BE2C (cell line): Measurements from ENCODE around the gene ZNF608. TPM values are rescaled to one million over a fixed set of nuclear protein-coding genes. Genes with fewer than 3 reads are reported as not detected.
A peak's percentile ranks its signal among the peaks of the same experiment; 100 is the strongest.

Experiments used
- DNase-seq: peaks from one replicate; pipeline ENCODE4 v3.0.0-alpha.2; 2020
- H3K27me3 ChIP-seq: fragments of 250-450 bp; sonication (Bioruptor Pico); 2 replicates; pipeline ENCODE4 v1.5.1; 2020; ENCODE audit warnings: mild to moderate bottlenecking
- H3K36me3 ChIP-seq: fragments of 250-450 bp; sonication (Bioruptor Pico); 2 replicates; pipeline ENCODE4 v1.5.1; 2020; ENCODE audit warnings: mild to moderate bottlenecking
- H3K4me1 ChIP-seq: fragments of 250-450 bp; sonication (Bioruptor Pico); 2 replicates; pipeline ENCODE4 v1.5.1; 2020
- H3K4me3 ChIP-seq: 2 replicates; pipeline ENCODE4 v1.5.1; 2011; ENCODE audit warnings: low read depth, low read length
- H3K9me3 ChIP-seq: fragments of 250-450 bp; sonication (Bioruptor Pico); 2 replicates; pipeline ENCODE4 v1.5.1; 2020
- polyA plus RNA-seq: library from polyadenylated mRNA; unstranded; fragments of >200 nt; gene quantifications from one replicate; pipeline ENCODE4 v1.2.1, GENCODE V29; 2012; ENCODE audit warnings: low read depth, missing spikeins; ENCODE audit not compliant: insufficient read length, insufficient read depth
- TF ChIP-seq, protein P1 (sequence below): IDR thresholded peaks from 2 replicates; pipeline ENCODE4 v1.5.1; 2012; ENCODE audit warnings: mild to moderate bottlenecking, low read depth, low read length

ZNF608 gene, protein sequence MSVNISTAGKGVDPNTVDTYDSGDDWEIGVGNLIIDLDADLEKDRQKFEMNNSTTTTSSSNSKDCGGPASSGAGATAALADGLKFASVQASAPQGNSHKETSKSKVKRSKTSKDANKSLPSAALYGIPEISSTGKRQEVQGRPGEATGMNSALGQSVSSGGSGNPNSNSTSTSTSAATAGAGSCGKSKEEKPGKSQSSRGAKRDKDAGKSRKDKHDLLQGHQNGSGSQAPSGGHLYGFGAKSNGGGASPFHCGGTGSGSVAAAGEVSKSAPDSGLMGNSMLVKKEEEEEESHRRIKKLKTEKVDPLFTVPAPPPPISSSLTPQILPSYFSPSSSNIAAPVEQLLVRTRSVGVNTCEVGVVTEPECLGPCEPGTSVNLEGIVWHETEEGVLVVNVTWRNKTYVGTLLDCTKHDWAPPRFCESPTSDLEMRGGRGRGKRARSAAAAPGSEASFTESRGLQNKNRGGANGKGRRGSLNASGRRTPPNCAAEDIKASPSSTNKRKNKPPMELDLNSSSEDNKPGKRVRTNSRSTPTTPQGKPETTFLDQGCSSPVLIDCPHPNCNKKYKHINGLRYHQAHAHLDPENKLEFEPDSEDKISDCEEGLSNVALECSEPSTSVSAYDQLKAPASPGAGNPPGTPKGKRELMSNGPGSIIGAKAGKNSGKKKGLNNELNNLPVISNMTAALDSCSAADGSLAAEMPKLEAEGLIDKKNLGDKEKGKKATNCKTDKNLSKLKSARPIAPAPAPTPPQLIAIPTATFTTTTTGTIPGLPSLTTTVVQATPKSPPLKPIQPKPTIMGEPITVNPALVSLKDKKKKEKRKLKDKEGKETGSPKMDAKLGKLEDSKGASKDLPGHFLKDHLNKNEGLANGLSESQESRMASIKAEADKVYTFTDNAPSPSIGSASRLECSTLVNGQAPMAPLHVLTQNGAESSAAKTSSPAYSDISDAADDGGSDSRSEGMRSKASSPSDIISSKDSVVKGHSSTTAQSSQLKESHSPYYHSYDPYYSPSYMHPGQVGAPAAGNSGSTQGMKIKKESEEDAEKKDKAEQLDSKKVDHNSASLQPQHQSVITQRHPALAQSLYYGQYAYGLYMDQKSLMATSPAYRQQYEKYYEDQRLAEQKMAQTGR (N-terminal part only)
- polyA plus RNA-seq: 70.5 TPM

- DNase-seq: peak; percentile 32
- H3K4me1 ChIP-seq: peaks cover 4% of the 10 kb centered on the region; the same call in 1 of the 2 replicates
- peak within 1 kb of the TSS; percentile 78 for H3K4me3 ChIP-seq
- H3K36me3 ChIP-seq: no peaks in the 10 kb centered on the region
- no peaks in the 10 kb centered on the region for H3K9me3 ChIP-seq
- TF ChIP-seq, protein P1, sequence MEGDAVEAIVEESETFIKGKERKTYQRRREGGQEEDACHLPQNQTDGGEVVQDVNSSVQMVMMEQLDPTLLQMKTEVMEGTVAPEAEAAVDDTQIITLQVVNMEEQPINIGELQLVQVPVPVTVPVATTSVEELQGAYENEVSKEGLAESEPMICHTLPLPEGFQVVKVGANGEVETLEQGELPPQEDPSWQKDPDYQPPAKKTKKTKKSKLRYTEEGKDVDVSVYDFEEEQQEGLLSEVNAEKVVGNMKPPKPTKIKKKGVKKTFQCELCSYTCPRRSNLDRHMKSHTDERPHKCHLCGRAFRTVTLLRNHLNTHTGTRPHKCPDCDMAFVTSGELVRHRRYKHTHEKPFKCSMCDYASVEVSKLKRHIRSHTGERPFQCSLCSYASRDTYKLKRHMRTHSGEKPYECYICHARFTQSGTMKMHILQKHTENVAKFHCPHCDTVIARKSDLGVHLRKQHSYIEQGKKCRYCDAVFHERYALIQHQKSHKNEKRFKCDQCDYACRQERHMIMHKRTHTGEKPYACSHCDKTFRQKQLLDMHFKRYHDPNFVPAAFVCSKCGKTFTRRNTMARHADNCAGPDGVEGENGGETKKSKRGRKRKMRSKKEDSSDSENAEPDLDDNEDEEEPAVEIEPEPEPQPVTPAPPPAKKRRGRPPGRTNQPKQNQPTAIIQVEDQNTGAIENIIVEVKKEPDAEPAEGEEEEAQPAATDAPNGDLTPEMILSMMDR: no peak
- no peaks in the 10 kb centered on the region for H3K27me3 ChIP-seq
Measured at GRCh38 chr5:124745928-124746915, at the start of gene ZNF608. Gene ZNF608, minus strand, starts transcription at chr5:124746639. Its CDS starts 1,650 bp downstream, at chr5:124744989.

DNA sequence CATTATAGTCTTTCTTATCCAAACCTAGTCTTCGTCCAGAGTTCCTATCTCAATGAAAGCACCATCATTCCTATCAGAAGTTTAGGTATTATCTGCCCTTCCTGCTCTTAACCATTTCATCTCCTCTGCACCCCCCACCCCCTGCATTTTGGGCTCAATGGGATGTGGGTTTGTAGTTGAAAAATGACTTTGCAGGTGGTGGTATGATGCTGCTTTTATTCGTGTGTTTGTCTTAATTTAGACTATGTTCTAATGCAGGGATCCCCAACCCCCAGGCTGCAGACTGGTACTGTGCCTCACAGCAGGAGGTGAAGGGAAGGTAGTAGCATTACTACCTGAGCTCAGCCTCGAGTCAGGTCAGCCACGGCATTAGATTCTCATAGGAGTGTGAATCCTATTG lies 49.4 kb upstream of the ZNF608 start:
- Histone ChIP-seq H3K36me3 (no peaks in the 10 kb centered on the region), H3K9me3 (no peaks in the 10 kb centered on the region), H3K4me3 (no peak overlapping the region), H3K27me3 (no peaks in the 10 kb centered on the region), H3K4me1 (no peaks in the 10 kb centered on the region)
- TF ChIP-seq, protein P1: no peak
- no peak for DNase-seq

- H3K4me1 ChIP-seq: no peaks in the 10 kb centered on the region
- no peak overlapping the region for H3K4me3 ChIP-seq
- H3K36me3 ChIP-seq: no peaks in the 10 kb centered on the region
- H3K9me3 ChIP-seq: no peaks in the 10 kb centered on the region
- TF ChIP-seq, protein P1: no peak
- no peak for DNase-seq
- H3K27me3 ChIP-seq: no peaks in the 10 kb centered on the region
Measured at GRCh38 chr5:124790895-124791732, 44.7 kb upstream of the ZNF608 start.

- TF ChIP-seq, protein P1: no peak
- Histone ChIP-seq H3K9me3 (no peaks in the 10 kb centered on the region), H3K4me1 (no peaks in the 10 kb centered on the region), H3K27me3 (no peaks in the 10 kb centered on the region), H3K36me3 (no peaks in the 10 kb centered on the region), H3K4me3 (no peak overlapping the region)
- DNase-seq: no peak
Measured at GRCh38 chr5:124790301-124790894, 44.0 kb upstream of the ZNF608 start.
